ENCODE data around the gene MYH15. TPM values are rescaled to one million over a fixed set of nuclear protein-coding genes. Genes with fewer than 3 reads are reported as not detected.

The MYH15 gene
- total RNA-seq, 1 donor from 2014 or later, result 0.49 TPM

Other genes starting within 250 kb of the MYH15 start
- gene HHLA2, start 214.0 kb downstream of the MYH15 start, total RNA-seq, result not detected
- 12.8 TPM for gene CIP2A, start 78.8 kb upstream of the MYH15 start, total RNA-seq
- gene DZIP3, start 79.1 kb upstream of the MYH15 start, total RNA-seq, result 12.8 TPM
- not detected for gene RETNLB, start 246.8 kb upstream of the MYH15 start, total RNA-seq

All from skin of body (tissue), 1 donor.